HG03378 (cell line): Measurements from ENCODE around the gene TEX28.
"Not testable (repeated sequence)": the region's sequence is repeated elsewhere in the genome, so short reads cannot be mapped to it uniquely, and the experiment has no call there.

Experiments
- ATAC-seq: cut with Tn5 transposase; IDR thresholded peaks from one replicate; pipeline ENCODE4 v1.9.1; 2021; ENCODE audit warnings: mild to moderate bottlenecking, moderate library complexity; ENCODE audit not compliant: unreplicated experiment

TEX28 gene

GRCh38 chrX:154248076-154248475 lies 46.8 kb downstream of the TEX28 start:
- ATAC-seq = not testable (repeated sequence)

GRCh38 chrX:154247377-154248045 lies 47.4 kb downstream of the TEX28 start:
- ATAC-seq = peak; percentile 84

- not testable (repeated sequence) for ATAC-seq
Measured at GRCh38 chrX:154239982-154240503, 54.9 kb downstream of the TEX28 start.

- not testable (repeated sequence) for ATAC-seq
Measured at GRCh38 chrX:154238939-154239559, 55.9 kb downstream of the TEX28 start.

GRCh38 chrX:154233620-154234019 lies 61.3 kb downstream of the TEX28 start:
- ATAC-seq = not testable (repeated sequence)

GRCh38 chrX:154231443-154231842 lies 63.5 kb downstream of the TEX28 start:
- not testable (repeated sequence) for ATAC-seq

GRCh38 chrX:154226706-154227105 lies 68.2 kb downstream of the TEX28 start:
- not testable (repeated sequence) for ATAC-seq

GRCh38 chrX:154225292-154225691 lies 69.6 kb downstream of the TEX28 start:
- not testable (repeated sequence) for ATAC-seq
